Calu3 (cell line): Measurements from ENCODE around the gene PTK6. TPM values are rescaled to one million over a fixed set of nuclear protein-coding genes. Genes with fewer than 3 reads are reported as not detected.

Source experiments
- BruUV-seq: library from RNA; stranded (reverse); fragments of 400-500 nt; replicated peaks from 2 replicates; lab custom pipeline; 2021; lab: Mats Ljungman, UMichigan
- CTCF ChIA-PET: fragments of 300-600 bp; sonication (Branson Sonifier 250); formaldehyde crosslinking; loops from one replicate; lab custom pipeline; 2022; ENCODE audit warnings: antibody characterized with exemption; lab: Charles Lee
- DNase-seq: peaks from one replicate; pipeline ENCODE4 v3.0.0; 2022
- H3K27ac Mint-ChIP-seq: one replicate; pipeline ENCODE4 v1.8.0; 2022; ENCODE audit warnings: mixed read lengths; ENCODE audit not compliant: unreplicated experiment
- H3K27me3 Mint-ChIP-seq: one replicate; pipeline ENCODE4 v1.8.0; 2022; ENCODE audit warnings: mixed read lengths; ENCODE audit not compliant: unreplicated experiment
- H3K36me3 Mint-ChIP-seq: one replicate; pipeline ENCODE4 v1.8.0; 2022; ENCODE audit warnings: mild to moderate bottlenecking, moderate library complexity, mixed read lengths; ENCODE audit not compliant: insufficient read depth, unreplicated experiment
- H3K4me1 Mint-ChIP-seq: one replicate; pipeline ENCODE4 v1.8.0; 2022; ENCODE audit warnings: mild to moderate bottlenecking, low read depth, mixed read lengths; ENCODE audit not compliant: unreplicated experiment
- H3K4me3 Mint-ChIP-seq: one replicate; pipeline ENCODE4 v1.8.0; 2022; ENCODE audit warnings: mild to moderate bottlenecking, low read depth, moderate library complexity, mixed read lengths; ENCODE audit not compliant: unreplicated experiment
- H3K9me3 Mint-ChIP-seq: one replicate; pipeline ENCODE4 v1.8.0; 2022; ENCODE audit warnings: low read depth, mixed read lengths; ENCODE audit not compliant: unreplicated experiment
- CTCF ChIP-seq: fragments of 200-600 bp; IDR thresholded peaks from one replicate; pipeline ENCODE4 v1.8.0; 2022; ENCODE audit warnings: antibody characterized with exemption; ENCODE audit not compliant: unreplicated experiment
- intact Hi-C: fragments of 100-400 bp; cut with micrococcal nuclease; formaldehyde crosslinking; loops from one replicate; pipeline ENCODE4 v1.10.0; 2022; ENCODE audit not compliant: unreplicated experiment
- total RNA-seq: library from RNA; stranded (reverse); gene quantifications from 2 replicates; pipeline ENCODE4 v1.2.3, GENCODE V29; 2022

The PTK6 gene
- total RNA-seq, 1 experiment from 2014 or later, result 15.9 TPM

GRCh38 chr20:63495741-63496595 is 41.2 kb downstream of the PTK6 start:
- peak overlapping the region; percentile 75 for H3K4me3 Mint-ChIP-seq

GRCh38 chr20:63495167-63495720 is 41.9 kb downstream of the PTK6 start:
- Mint-ChIP-seq H3K9me3 (peaks cover 7% of the 10 kb centered on the region), H3K4me3 (no peak overlapping the region), H3K27me3 (no peaks in the 10 kb centered on the region), H3K4me1 (no peaks in the 10 kb centered on the region), H3K27ac (no peak overlapping the region), H3K36me3 (peaks cover 74% of the 10 kb centered on the region)
- no peak for TF ChIP-seq CTCF
- CTCF ChIA-PET, result no interaction called here
- intact Hi-C loops, result no loop called here
- no peak for DNase-seq
- BruUV-seq, result no TSS peak

More at GRCh38 chr20:63495741-63496595, 41.2 kb downstream of the PTK6 start:
- Mint-ChIP-seq H3K9me3 (peaks cover 7% of the 10 kb centered on the region), H3K27me3 (no peaks in the 10 kb centered on the region), H3K4me1 (no peaks in the 10 kb centered on the region), H3K27ac (no peak overlapping the region), H3K36me3 (peaks cover 67% of the 10 kb centered on the region)
- no TSS peak for BruUV-seq
- CTCF ChIA-PET, result interaction anchor here (0.6 to 2.7 kb wide), 5 partner anchors 25 to 642 kb away, joined by 3 to 15 read pairs (median 4); partner anchors contain the start of gene PPDPF
- TF ChIP-seq CTCF, result peak; percentile 95
- DNase-seq, result peak; percentile 80
- intact Hi-C loops, result no loop called here

- H3K27me3 Mint-ChIP-seq, result no peaks in the 10 kb centered on the region
- intact Hi-C loops, result no loop called here
- no peak overlapping the region for H3K4me3 Mint-ChIP-seq
- CTCF ChIA-PET, result interaction anchor here (0.7 kb wide), 1 partner anchor 11 kb away, joined by 3 read pairs; no protein-coding TSS in a partner anchor
- BruUV-seq, result no TSS peak
- no peak for TF ChIP-seq CTCF
- peaks cover 7% of the 10 kb centered on the region for H3K9me3 Mint-ChIP-seq
- no peaks in the 10 kb centered on the region for H3K4me1 Mint-ChIP-seq
- no peak for DNase-seq
- H3K27ac Mint-ChIP-seq, result no peak overlapping the region
- H3K36me3 Mint-ChIP-seq, result peaks cover 74% of the 10 kb centered on the region
These were observed 42.6 kb downstream of the PTK6 start for GRCh38 chr20:63494420-63495166.

- H3K9me3 Mint-ChIP-seq, result peaks cover 7% of the 10 kb centered on the region
- no peaks in the 10 kb centered on the region for H3K4me1 Mint-ChIP-seq
- peaks cover 75% of the 10 kb centered on the region for H3K36me3 Mint-ChIP-seq
- no peak overlapping the region for H3K4me3 Mint-ChIP-seq
- CTCF ChIA-PET, result interaction anchor here (0.7 kb wide), 1 partner anchor 11 kb away, joined by 3 read pairs; no protein-coding TSS in a partner anchor
- no peak for DNase-seq
- intact Hi-C loops, result no loop called here
- H3K27ac Mint-ChIP-seq, result no peak overlapping the region
- H3K27me3 Mint-ChIP-seq, result no peaks in the 10 kb centered on the region
- TF ChIP-seq CTCF, result no peak
- BruUV-seq, result no TSS peak
These were observed 43.1 kb downstream of the PTK6 start for GRCh38 chr20:63494084-63494419.
